ENCODE results near the gene OPRM1.

OPRM1 gene

GRCh38 chr6:154219250-154219649 is 180.2 kb downstream of the OPRM1 start:
- H3K9me3 ChIP-seq (ENCODE audit: insufficient read depth, low read length) = no peaks in the 10 kb centered on the region
- no peak overlapping the region for H3K4me3 ChIP-seq (ENCODE audit: insufficient read length, low read depth)
- DNase-seq (ENCODE audit: low read depth, low spot score) = no peak
- no peaks in the 10 kb centered on the region for H3K27me3 ChIP-seq (ENCODE audit: insufficient read depth, insufficient read length)
- no peaks in the 10 kb centered on the region for H3K4me1 ChIP-seq (ENCODE audit: insufficient read depth, insufficient read length)
- H3K9ac ChIP-seq (ENCODE audit: insufficient read length, low read depth) = no peak overlapping the region
- no peaks in the 10 kb centered on the region for H3K36me3 ChIP-seq (ENCODE audit: insufficient read depth, insufficient read length, low read length)
- TF ChIP-seq YY1 (IDR thresholded peaks at IDR 0.05; ENCODE audit: insufficient read depth, insufficient read length) = no peak
- TF ChIP-seq SUZ12 (IDR thresholded peaks at IDR 0.05; ENCODE audit: extremely low read depth, insufficient read depth, insufficient read length) = no peak
- TF ChIP-seq ZNF274 (IDR thresholded peaks at IDR 0.05; ENCODE audit: low read depth, low read length) = no peak

DNA sequence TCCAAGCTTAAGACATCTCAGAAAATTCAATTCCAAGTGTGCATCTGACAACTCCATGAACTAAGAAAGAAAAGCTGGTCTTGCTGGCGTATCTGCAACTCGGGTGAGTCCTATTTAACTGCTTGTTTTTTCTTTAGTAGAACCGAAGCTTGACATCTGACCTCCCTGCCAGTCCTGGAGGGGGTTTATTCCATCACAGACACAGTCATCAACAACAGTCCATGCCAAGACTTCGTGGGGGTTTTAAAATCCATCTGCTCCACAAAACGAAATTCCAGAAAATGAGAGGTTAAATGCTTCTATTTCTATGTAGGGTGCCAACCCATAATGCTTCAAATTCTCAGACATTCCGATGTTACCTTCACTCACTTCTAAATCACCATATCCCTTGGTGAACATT is 183.7 kb downstream of the OPRM1 start:
- H3K9ac ChIP-seq (ENCODE audit: insufficient read length, low read depth) = no peak overlapping the region
- no peaks in the 10 kb centered on the region for H3K4me1 ChIP-seq (ENCODE audit: insufficient read depth, insufficient read length)
- no peaks in the 10 kb centered on the region for H3K9me3 ChIP-seq (ENCODE audit: insufficient read depth, low read length)
- no peak for TF ChIP-seq YY1 (IDR thresholded peaks at IDR 0.05; ENCODE audit: insufficient read depth, insufficient read length)
- DNase-seq (ENCODE audit: low read depth, low spot score) = no peak
- H3K36me3 ChIP-seq (ENCODE audit: insufficient read depth, insufficient read length, low read length) = no peaks in the 10 kb centered on the region
- H3K4me3 ChIP-seq (ENCODE audit: insufficient read length, low read depth) = no peak overlapping the region
- no peaks in the 10 kb centered on the region for H3K27me3 ChIP-seq (ENCODE audit: insufficient read depth, insufficient read length)

GRCh38 chr6:154223296-154223695 is 184.3 kb downstream of the OPRM1 start:
- no peak for TF ChIP-seq SUZ12 (IDR thresholded peaks at IDR 0.05; ENCODE audit: extremely low read depth, insufficient read depth, insufficient read length)
- TF ChIP-seq ZNF274 (IDR thresholded peaks at IDR 0.05; ENCODE audit: low read depth, low read length) = no peak
- no peak for TF ChIP-seq YY1 (IDR thresholded peaks at IDR 0.05; ENCODE audit: insufficient read depth, insufficient read length)
- Histone ChIP-seq H3K9ac (ENCODE audit: insufficient read length, low read depth) (no peak overlapping the region), H3K27me3 (ENCODE audit: insufficient read depth, insufficient read length) (no peaks in the 10 kb centered on the region), H3K9me3 (ENCODE audit: insufficient read depth, low read length) (no peaks in the 10 kb centered on the region), H3K4me3 (ENCODE audit: insufficient read length, low read depth) (no peak overlapping the region), H3K36me3 (ENCODE audit: insufficient read depth, insufficient read length, low read length) (no peaks in the 10 kb centered on the region), H3K4me1 (ENCODE audit: insufficient read depth, insufficient read length) (no peaks in the 10 kb centered on the region)
- no peak for DNase-seq (ENCODE audit: low read depth, low spot score)

GRCh38 chr6:154226461-154226860 is 187.4 kb downstream of the OPRM1 start:
- no peak overlapping the region for H3K4me3 ChIP-seq (ENCODE audit: insufficient read length, low read depth)
- H3K27me3 ChIP-seq (ENCODE audit: insufficient read depth, insufficient read length) = no peaks in the 10 kb centered on the region
- no peaks in the 10 kb centered on the region for H3K4me1 ChIP-seq (ENCODE audit: insufficient read depth, insufficient read length)
- H3K9ac ChIP-seq (ENCODE audit: insufficient read length, low read depth) = no peak overlapping the region
- no peak for DNase-seq (ENCODE audit: low read depth, low spot score)
- TF ChIP-seq ZNF274 (IDR thresholded peaks at IDR 0.05; ENCODE audit: low read depth, low read length) (no peak), SUZ12 (IDR thresholded peaks at IDR 0.05; ENCODE audit: extremely low read depth, insufficient read depth, insufficient read length) (no peak), YY1 (IDR thresholded peaks at IDR 0.05; ENCODE audit: insufficient read depth, insufficient read length) (no peak)
- H3K36me3 ChIP-seq (ENCODE audit: insufficient read depth, insufficient read length, low read length) = no peaks in the 10 kb centered on the region
- no peaks in the 10 kb centered on the region for H3K9me3 ChIP-seq (ENCODE audit: insufficient read depth, low read length)

DNA sequence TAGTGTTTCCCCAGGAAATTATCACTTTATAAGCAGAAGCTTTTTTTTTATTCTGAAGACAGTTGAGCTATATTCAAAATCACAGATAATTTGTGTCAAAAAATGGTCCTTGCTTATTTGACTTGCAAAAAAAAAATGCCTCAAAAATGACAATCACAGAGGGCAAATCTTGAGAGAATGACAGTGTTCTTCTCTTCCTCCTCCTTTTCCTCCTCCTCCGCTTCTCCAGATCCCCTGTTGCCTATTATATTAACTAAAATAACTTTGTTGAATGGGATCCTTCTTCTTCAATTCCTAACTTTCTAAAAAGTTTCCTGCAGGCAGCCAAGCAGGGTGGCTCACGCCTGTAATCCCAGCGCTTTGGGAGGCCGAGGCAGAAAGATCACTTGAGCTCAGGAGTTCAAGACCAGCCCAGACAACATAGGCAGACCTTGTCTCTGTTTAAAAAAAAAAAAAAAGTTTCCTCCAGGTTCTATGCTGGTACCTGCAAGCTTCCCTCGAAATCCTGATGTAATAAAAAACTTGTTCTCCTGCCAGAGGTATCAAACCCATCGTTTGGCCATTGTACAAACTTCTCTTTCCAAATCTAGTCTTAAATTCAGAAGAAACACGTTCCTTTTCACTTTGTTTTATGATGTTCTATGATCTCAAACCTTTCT is 189.0 kb downstream of the OPRM1 start:
- H3K27me3 ChIP-seq (ENCODE audit: insufficient read depth, insufficient read length) = no peaks in the 10 kb centered on the region
- H3K4me1 ChIP-seq (ENCODE audit: insufficient read depth, insufficient read length) = no peaks in the 10 kb centered on the region
- no peak overlapping the region for H3K4me3 ChIP-seq (ENCODE audit: insufficient read length, low read depth)
- TF ChIP-seq ZNF274 (IDR thresholded peaks at IDR 0.05; ENCODE audit: low read depth, low read length) (no peak), YY1 (IDR thresholded peaks at IDR 0.05; ENCODE audit: insufficient read depth, insufficient read length) (no peak), SUZ12 (IDR thresholded peaks at IDR 0.05; ENCODE audit: extremely low read depth, insufficient read depth, insufficient read length) (no peak)
- H3K36me3 ChIP-seq (ENCODE audit: insufficient read depth, insufficient read length, low read length) = no peaks in the 10 kb centered on the region
- H3K9ac ChIP-seq (ENCODE audit: insufficient read length, low read depth) = no peak overlapping the region
- no peaks in the 10 kb centered on the region for H3K9me3 ChIP-seq (ENCODE audit: insufficient read depth, low read length)
- DNase-seq (ENCODE audit: low read depth, low spot score) = no peak

DNA sequence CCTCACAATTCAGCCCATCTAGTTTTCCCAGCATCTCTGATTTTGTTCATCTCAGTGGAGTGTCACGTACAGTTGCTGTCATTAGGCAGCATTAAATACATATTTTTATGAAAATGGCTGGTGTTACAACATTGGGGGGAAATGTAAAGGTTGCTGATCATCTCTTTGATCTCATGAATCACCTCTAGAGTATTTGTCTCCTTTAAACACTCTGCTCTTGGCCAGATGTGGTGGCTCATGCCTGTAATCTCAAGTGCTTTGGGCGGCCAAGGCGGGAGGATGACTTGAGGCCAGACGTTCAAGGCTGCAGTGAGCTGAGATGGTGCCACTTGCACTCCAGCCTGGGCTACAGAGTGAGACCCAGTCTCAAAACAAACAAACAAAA is 189.5 kb downstream of the OPRM1 start:
- no peak for TF ChIP-seq ZNF274 (IDR thresholded peaks at IDR 0.05; ENCODE audit: low read depth, low read length)
- TF ChIP-seq YY1 (IDR thresholded peaks at IDR 0.05; ENCODE audit: insufficient read depth, insufficient read length) = no peak
- no peak for TF ChIP-seq SUZ12 (IDR thresholded peaks at IDR 0.05; ENCODE audit: extremely low read depth, insufficient read depth, insufficient read length)
- no peaks in the 10 kb centered on the region for H3K9me3 ChIP-seq (ENCODE audit: insufficient read depth, low read length)
- no peak overlapping the region for H3K9ac ChIP-seq (ENCODE audit: insufficient read length, low read depth)
- DNase-seq (ENCODE audit: low read depth, low spot score) = no peak
- H3K4me3 ChIP-seq (ENCODE audit: insufficient read length, low read depth) = no peak overlapping the region
- no peaks in the 10 kb centered on the region for H3K36me3 ChIP-seq (ENCODE audit: insufficient read depth, insufficient read length, low read length)
- H3K27me3 ChIP-seq (ENCODE audit: insufficient read depth, insufficient read length) = no peaks in the 10 kb centered on the region
- H3K4me1 ChIP-seq (ENCODE audit: insufficient read depth, insufficient read length) = no peaks in the 10 kb centered on the region

DNA sequence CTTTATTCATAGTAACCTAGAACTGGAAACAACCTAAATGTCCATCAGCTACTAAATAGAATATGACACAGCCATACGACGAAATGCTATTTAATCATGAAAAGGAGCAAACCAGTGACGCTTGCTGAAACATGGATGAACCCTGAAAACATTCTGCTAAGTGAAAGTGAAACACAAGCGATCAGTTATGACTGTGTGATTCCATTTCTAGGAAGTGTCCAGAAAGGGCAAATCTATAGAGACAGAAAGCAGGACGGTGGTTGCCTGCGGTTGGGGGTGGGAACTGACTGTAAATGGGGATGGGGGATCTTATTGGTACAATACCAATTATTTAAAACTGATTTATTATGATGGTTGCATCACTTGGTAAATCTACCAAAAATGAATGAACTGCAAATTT is 190.7 kb downstream of the OPRM1 start:
- no peak overlapping the region for H3K4me3 ChIP-seq (ENCODE audit: insufficient read length, low read depth)
- H3K9me3 ChIP-seq (ENCODE audit: insufficient read depth, low read length) = no peaks in the 10 kb centered on the region
- no peak for TF ChIP-seq ZNF274 (IDR thresholded peaks at IDR 0.05; ENCODE audit: low read depth, low read length)
- TF ChIP-seq SUZ12 (IDR thresholded peaks at IDR 0.05; ENCODE audit: extremely low read depth, insufficient read depth, insufficient read length) = no peak
- no peak for TF ChIP-seq YY1 (IDR thresholded peaks at IDR 0.05; ENCODE audit: insufficient read depth, insufficient read length)
- no peak overlapping the region for H3K9ac ChIP-seq (ENCODE audit: insufficient read length, low read depth)
- DNase-seq (ENCODE audit: low read depth, low spot score) = no peak
- no peaks in the 10 kb centered on the region for H3K36me3 ChIP-seq (ENCODE audit: insufficient read depth, insufficient read length, low read length)
- H3K4me1 ChIP-seq (ENCODE audit: insufficient read depth, insufficient read length) = no peaks in the 10 kb centered on the region
- H3K27me3 ChIP-seq (ENCODE audit: insufficient read depth, insufficient read length) = no peaks in the 10 kb centered on the region

Data from NT2/D1 (cell line).